ENCODE measurements around the gene IQGAP3.

Gene IQGAP3

GRCh38 chr1:156540955-156541354 lies 31.4 kb downstream of the IQGAP3 start:
- no peak for DNase-seq (ENCODE audit: low read depth)

GRCh38 chr1:156539818-156540355 lies 32.5 kb downstream of the IQGAP3 start:
- no peak for DNase-seq (ENCODE audit: low read depth)
- TF ChIP-seq CTCF (IDR thresholded peaks at IDR 0.05; ENCODE audit: low read length, missing control alignments) = no peak

More at GRCh38 chr1:156540955-156541354, 31.4 kb downstream of the IQGAP3 start:
- TF ChIP-seq CTCF (IDR thresholded peaks at IDR 0.05; ENCODE audit: low read length, missing control alignments) = no peak
- H3K4me3 ChIP-seq (replicated peaks; ENCODE audit: low read depth, low read length) = no peak overlapping the region

GRCh38 chr1:156538711-156539440 lies 33.5 kb downstream of the IQGAP3 start:
- no peak overlapping the region for H3K4me3 ChIP-seq (replicated peaks; ENCODE audit: low read depth, low read length)
- DNase-seq (ENCODE audit: low read depth) = no peak

More at GRCh38 chr1:156539818-156540355, 32.5 kb downstream of the IQGAP3 start:
- no peak overlapping the region for H3K4me3 ChIP-seq (replicated peaks; ENCODE audit: low read depth, low read length)

GRCh38 chr1:156537027-156537426 lies 35.3 kb downstream of the IQGAP3 start:
- no peak for TF ChIP-seq CTCF (IDR thresholded peaks at IDR 0.05; ENCODE audit: low read length, missing control alignments)
- no peak overlapping the region for H3K4me3 ChIP-seq (replicated peaks; ENCODE audit: low read depth, low read length)
- DNase-seq (ENCODE audit: low read depth) = no peak

More at GRCh38 chr1:156538711-156539440, 33.5 kb downstream of the IQGAP3 start:
- TF ChIP-seq CTCF (IDR thresholded peaks at IDR 0.05; ENCODE audit: low read length, missing control alignments) = no peak

- no peak for DNase-seq (ENCODE audit: low read depth)
- H3K4me3 ChIP-seq (replicated peaks; ENCODE audit: low read depth, low read length) = no peak overlapping the region
- no peak for TF ChIP-seq CTCF (IDR thresholded peaks at IDR 0.05; ENCODE audit: low read length, missing control alignments)
Measured at GRCh38 chr1:156534424-156535060, 37.8 kb downstream of the IQGAP3 start.

- DNase-seq (ENCODE audit: low read depth) = no peak
- TF ChIP-seq CTCF (IDR thresholded peaks at IDR 0.05; ENCODE audit: low read length, missing control alignments) = no peak
- H3K4me3 ChIP-seq (replicated peaks; ENCODE audit: low read depth, low read length) = no peak overlapping the region
Measured at GRCh38 chr1:156533568-156534220, 38.7 kb downstream of the IQGAP3 start.
